Femur (tissue), 1 donor: ENCODE data around the gene MTA3.
"Not testable (repeated sequence)": the region's sequence is repeated elsewhere in the genome, so short reads cannot be mapped to it uniquely, and the experiment has no call there.

Source experiments
- DNase-seq: peaks from one replicate; pipeline ENCODE4 v3.0.0-alpha.2; 2017

Gene MTA3

GRCh38 chr2:42614838-42615237 is 46.4 kb downstream of the MTA3 start:
- no peak for DNase-seq

GRCh38 chr2:42618116-42618515 is 49.7 kb downstream of the MTA3 start:
- DNase-seq: no peak

GRCh38 chr2:42618972-42619371 is 50.5 kb downstream of the MTA3 start:
- DNase-seq: no peak

- DNase-seq: not testable (repeated sequence)
Observed at GRCh38 chr2:42621626-42622025, 53.2 kb downstream of the MTA3 start.

GRCh38 chr2:42622943-42623676 is 54.7 kb downstream of the MTA3 start:
- DNase-seq: no peak

- DNase-seq: no peak
Observed at GRCh38 chr2:42624047-42624446, 55.6 kb downstream of the MTA3 start.

GRCh38 chr2:42628024-42628423 is 59.6 kb downstream of the MTA3 start:
- DNase-seq: not testable (repeated sequence)

- DNase-seq: no peak
Observed at GRCh38 chr2:42636934-42637333, 68.5 kb downstream of the MTA3 start.

GRCh38 chr2:42638080-42638784 is 69.8 kb downstream of the MTA3 start:
- DNase-seq: no peak

GRCh38 chr2:42639340-42640077 is 71.1 kb downstream of the MTA3 start:
- no peak for DNase-seq

GRCh38 chr2:42640261-42640660 is 71.8 kb downstream of the MTA3 start:
- DNase-seq: no peak

- DNase-seq: not testable (repeated sequence)
Observed at GRCh38 chr2:42642371-42642770, 73.9 kb downstream of the MTA3 start.

- no peak for DNase-seq
Observed at GRCh38 chr2:42645551-42645950, 77.1 kb downstream of the MTA3 start.

- DNase-seq: no peak
Observed at GRCh38 chr2:42648796-42649195, 80.4 kb downstream of the MTA3 start.

GRCh38 chr2:42651057-42651456 is 82.6 kb downstream of the MTA3 start:
- no peak for DNase-seq

GRCh38 chr2:42652086-42652485 is 83.7 kb downstream of the MTA3 start:
- no peak for DNase-seq

- no peak for DNase-seq
Observed at GRCh38 chr2:42653039-42653438, 84.6 kb downstream of the MTA3 start.

GRCh38 chr2:42653908-42654445 is 85.5 kb downstream of the MTA3 start:
- DNase-seq: no peak

- no peak for DNase-seq
Observed at GRCh38 chr2:42658306-42658705, 89.9 kb downstream of the MTA3 start.

- no peak for DNase-seq
Observed at GRCh38 chr2:42659609-42660008, 91.2 kb downstream of the MTA3 start.

- peak; percentile 79 for DNase-seq
Observed at GRCh38 chr2:42663106-42663780, 94.8 kb downstream of the MTA3 start.

- no peak for DNase-seq
Observed at GRCh38 chr2:42663828-42664227, 95.4 kb downstream of the MTA3 start.
